Natural killer cell treated with Interleukin-12 subunit alpha and Interleukin-12 subunit beta and Interleukin-15 and Interleukin-18, amount 100 ng/mL, for 72 hours (primary cell): Measurements from ENCODE around the gene ANKRD50. TPM values are rescaled to one million over a fixed set of nuclear protein-coding genes. Genes with fewer than 3 reads are reported as not detected.

Experiments used
- ATAC-seq, 2 donors: fragments of 150-1000 bp; cut with Tn5 transposase in 1 of 2; sonication (Bioruptor Pico), chemical (Tn5 transposase) in 1 of 2; 2 replicates each; pipeline ENCODE4 v1.10.0; 2021
- DNase-seq: peaks from one replicate; pipeline ENCODE4 v3.0.0; 2022; ENCODE audit warnings: low spot score
- H3K27ac Mint-ChIP-seq, 2 donors: 1 replicate in 1 of 2; 2 replicates in 1 of 2; pipeline ENCODE4 v1.8.0; 2022; ENCODE audit warnings: mixed read lengths in 2 of 2, mild to moderate bottlenecking in 1 of 2, moderate library complexity in 1 of 2
- H3K27me3 Mint-ChIP-seq, 2 donors: 1 replicate in 1 of 2; 2 replicates in 1 of 2; pipeline ENCODE4 v1.8.0; 2022; ENCODE audit warnings: mixed read lengths in 2 of 2
- H3K36me3 Mint-ChIP-seq: one replicate; pipeline ENCODE4 v1.8.0; 2022; ENCODE audit warnings: mixed read lengths
- H3K4me1 Mint-ChIP-seq, 2 donors: 1 replicate in 1 of 2; 2 replicates in 1 of 2; pipeline ENCODE4 v1.8.0; 2022; ENCODE audit warnings: low read depth in 2 of 2, mixed read lengths in 2 of 2, mild to moderate bottlenecking in 1 of 2
- H3K4me3 Mint-ChIP-seq: one replicate; pipeline ENCODE4 v1.8.0; 2022; ENCODE audit warnings: mixed read lengths
- H3K9me3 Mint-ChIP-seq: 2 replicates; pipeline ENCODE4 v1.8.0; 2022; ENCODE audit warnings: mixed read lengths
- total RNA-seq, 2 donors: library from RNA; stranded (reverse); gene quantifications; one replicate each; pipeline ENCODE4 v1.2.3, GENCODE V29; 2022

The ANKRD50 gene
- under 1 TPM; 0.42 to 0.71 TPM for total RNA-seq

DNA sequence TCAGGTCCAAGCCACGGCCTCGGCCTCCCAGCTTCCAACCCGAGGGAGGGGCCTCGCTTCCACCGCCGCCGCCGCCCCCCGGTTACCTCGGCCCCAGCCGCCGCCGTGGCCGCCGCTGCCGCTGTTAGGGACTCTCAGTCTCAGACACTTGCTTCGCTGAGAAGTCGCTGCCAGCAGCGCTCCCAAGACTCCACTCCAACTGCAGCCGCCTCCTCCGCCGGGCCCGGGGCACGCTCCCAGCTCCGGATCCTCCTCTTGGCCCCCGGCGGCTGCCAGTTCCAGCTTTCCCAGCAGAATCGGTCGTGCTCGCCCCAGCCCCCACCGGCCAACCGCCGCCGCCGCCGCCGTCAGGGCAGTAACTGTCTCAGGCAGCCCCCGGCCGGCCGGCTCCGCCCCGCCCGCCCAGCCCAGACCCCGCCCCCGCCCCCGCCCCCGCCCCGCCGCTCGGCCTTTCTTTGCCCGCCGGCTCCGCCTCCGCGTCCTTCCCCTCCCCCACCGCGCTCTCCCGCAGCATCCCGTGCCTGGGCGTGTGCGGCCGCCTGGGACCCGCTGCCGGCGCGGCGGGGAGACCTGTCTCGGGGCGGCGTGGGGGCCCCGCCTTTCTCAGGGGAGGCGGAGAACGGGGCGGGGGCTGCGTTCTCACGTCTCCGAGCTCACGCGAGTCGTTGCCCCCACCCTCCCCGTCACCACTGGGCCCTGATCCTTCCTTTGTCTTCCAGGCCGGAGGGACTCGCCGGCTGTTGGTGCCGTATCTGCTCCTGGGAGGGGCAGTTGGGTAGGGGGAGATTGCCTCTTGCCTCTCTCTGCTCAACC is at the start of gene ANKRD50:
ANKRD50 (minus strand) TSS at position 361 of the 813 bp plus-strand sequence. CDS start 2,221 bp downstream, outside the sequence.
- Mint-ChIP-seq H3K4me1 (peaks cover 9 to 11% of the 10 kb centered on the region in 2 donors), H3K4me3 (peak within 1 kb of the TSS; percentile 87), H3K36me3 (no peaks in the 10 kb centered on the region), H3K27ac (peak within 1 kb of the TSS; percentile 50 to 54), H3K9me3 (no peaks in the 10 kb centered on the region), H3K27me3 (peaks cover 0 to 4% of the 10 kb centered on the region in 2 donors)
- peak; percentile 87 to 90 for ATAC-seq
- peak; percentile 84 for DNase-seq

DNA sequence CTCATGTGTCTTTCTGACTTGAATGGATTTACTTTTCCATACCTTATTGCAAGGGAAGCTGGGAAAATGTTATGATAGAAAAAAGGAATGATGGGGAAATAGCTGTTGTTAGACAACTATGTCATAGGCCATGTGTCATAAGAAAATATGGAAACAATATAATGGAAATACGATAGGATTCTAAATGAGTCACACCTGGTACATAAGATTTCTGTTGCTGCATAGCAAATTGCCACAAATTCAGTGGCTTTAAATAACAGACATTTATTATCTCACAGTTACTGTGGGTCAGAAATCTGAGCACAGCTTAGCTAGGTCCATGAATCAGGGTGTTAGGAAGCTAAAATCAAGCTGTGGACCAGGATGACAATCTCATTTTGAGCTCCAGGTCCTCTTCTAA is 44.6 kb upstream of the ANKRD50 start:
- Mint-ChIP-seq H3K4me1 (no peaks in the 10 kb centered on the region), H3K9me3 (no peaks in the 10 kb centered on the region), H3K27me3 (no peaks in the 10 kb centered on the region), H3K27ac (no peak overlapping the region), H3K4me3 (no peak overlapping the region), H3K36me3 (no peaks in the 10 kb centered on the region)
- DNase-seq = no peak
- no peak for ATAC-seq

- Mint-ChIP-seq H3K9me3 (peaks cover 3% of the 10 kb centered on the region), H3K4me3 (no peak overlapping the region), H3K27me3 (no peaks in the 10 kb centered on the region), H3K36me3 (no peaks in the 10 kb centered on the region), H3K4me1 (no peaks in the 10 kb centered on the region), H3K27ac (no peak overlapping the region)
- ATAC-seq (no peak), DNase-seq (no peak)
These were observed 42.1 kb upstream of the ANKRD50 start for GRCh38 chr4:124754681-124755080.

DNA sequence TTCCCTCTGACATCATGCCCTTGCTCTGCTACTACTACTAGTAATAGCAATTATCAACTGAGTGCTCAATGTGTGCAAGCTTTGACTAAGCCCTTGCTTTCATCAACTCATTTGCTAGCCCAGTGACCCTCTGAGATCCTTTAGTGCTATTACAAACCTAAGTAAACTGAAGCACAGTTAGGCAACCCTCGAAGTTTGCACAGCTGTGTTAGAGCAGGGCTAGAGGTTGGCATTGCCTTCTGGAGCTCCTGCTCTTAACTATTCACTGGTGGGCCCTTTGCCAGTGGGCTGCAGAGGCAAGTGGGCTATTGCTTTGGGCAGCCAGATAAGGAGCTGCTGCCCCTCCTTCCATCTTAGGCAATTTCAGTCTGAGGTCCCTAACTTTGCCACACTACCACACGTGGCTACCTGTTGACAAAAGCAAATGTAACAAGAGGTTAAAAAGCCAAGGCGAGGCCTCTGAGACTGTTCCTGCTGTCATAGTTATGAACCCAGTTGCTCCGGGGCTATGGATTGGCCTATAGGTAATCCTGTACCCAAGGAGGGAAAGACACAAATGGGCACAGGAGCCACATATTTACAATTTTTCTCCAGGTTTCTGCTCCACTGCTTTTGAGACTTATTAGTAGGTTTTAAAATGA is 41.5 kb upstream of the ANKRD50 start:
- no peak overlapping the region for H3K4me3 Mint-ChIP-seq
- no peaks in the 10 kb centered on the region for H3K36me3 Mint-ChIP-seq
- no peaks in the 10 kb centered on the region for H3K27me3 Mint-ChIP-seq
- ATAC-seq (no peak), DNase-seq (no peak)
- peaks cover 4% of the 10 kb centered on the region for H3K9me3 Mint-ChIP-seq
- H3K4me1 Mint-ChIP-seq = no peaks in the 10 kb centered on the region
- no peak overlapping the region for H3K27ac Mint-ChIP-seq

GRCh38 chr4:124749421-124749820 is 36.9 kb upstream of the ANKRD50 start:
- no peak for ATAC-seq
- H3K36me3 Mint-ChIP-seq = no peaks in the 10 kb centered on the region
- H3K27me3 Mint-ChIP-seq = no peaks in the 10 kb centered on the region
- peaks cover 4% of the 10 kb centered on the region for H3K9me3 Mint-ChIP-seq
- H3K27ac Mint-ChIP-seq = no peak overlapping the region
- DNase-seq = no peak
- H3K4me1 Mint-ChIP-seq = no peaks in the 10 kb centered on the region
- no peak overlapping the region for H3K4me3 Mint-ChIP-seq

DNA sequence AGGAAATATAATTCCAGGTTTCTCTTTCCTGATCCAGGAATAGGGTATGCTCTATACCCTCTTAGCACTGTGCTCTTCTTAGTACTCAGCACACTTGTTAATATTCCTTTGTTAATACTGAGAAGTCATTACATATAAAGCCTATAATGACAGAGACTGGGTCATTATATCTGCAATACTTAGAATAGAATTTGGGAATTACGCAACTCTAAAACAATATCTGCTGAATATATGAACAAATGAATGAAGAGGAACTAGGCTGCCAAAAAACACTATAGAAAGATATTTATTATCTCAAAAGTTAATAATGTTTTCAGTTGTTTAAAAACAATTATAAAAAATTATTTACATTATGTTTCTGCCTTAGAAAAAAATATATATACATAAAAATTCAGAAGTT is 36.4 kb upstream of the ANKRD50 start:
- Mint-ChIP-seq H3K9me3 (peaks cover 4% of the 10 kb centered on the region), H3K4me1 (no peaks in the 10 kb centered on the region), H3K36me3 (no peaks in the 10 kb centered on the region), H3K27me3 (no peaks in the 10 kb centered on the region), H3K4me3 (no peak overlapping the region), H3K27ac (no peak overlapping the region)
- no peak for ATAC-seq
- no peak for DNase-seq

DNA sequence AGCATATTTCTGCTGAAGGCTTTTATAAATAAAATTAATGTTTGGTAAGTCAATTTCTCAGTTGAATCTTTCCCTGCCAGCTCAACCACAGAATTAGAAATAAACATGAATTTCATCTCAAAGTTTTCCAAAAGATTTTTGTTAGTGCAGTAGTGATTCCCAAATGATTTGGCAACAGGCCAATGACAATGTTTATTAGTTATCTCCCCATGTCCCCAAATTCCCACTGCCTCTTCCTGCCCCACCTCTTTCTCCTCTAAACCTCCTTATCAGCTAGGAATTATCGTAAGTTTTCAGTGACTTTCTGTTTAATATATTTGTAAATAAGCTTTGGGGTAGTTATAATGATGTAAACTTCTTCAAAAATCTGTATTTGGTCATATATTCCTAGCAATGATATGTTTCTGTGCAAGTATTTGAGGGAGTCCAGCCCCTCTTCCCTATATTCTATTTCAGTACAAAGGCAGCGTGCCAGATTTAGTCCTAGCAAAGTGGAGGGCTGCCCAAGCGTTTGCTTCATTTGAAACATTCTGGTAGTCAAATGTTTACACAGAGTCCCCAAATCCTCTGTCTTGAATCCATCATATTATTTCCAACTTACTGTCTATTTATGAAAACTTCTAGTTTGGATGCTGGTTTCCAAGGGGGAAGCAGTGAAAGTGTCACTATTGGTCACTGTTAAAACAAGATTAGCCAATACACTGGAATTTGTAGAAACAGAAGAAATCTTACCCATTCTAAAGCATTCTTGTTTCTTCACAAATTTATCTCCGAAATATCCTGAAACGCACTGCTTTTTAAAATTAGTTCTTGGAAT is 33.7 kb upstream of the ANKRD50 start:
- no peaks in the 10 kb centered on the region for H3K27me3 Mint-ChIP-seq
- DNase-seq (no peak), ATAC-seq (no peak)
- no peak overlapping the region for H3K4me3 Mint-ChIP-seq
- no peak overlapping the region for H3K27ac Mint-ChIP-seq
- no peaks in the 10 kb centered on the region for H3K4me1 Mint-ChIP-seq
- H3K36me3 Mint-ChIP-seq = no peaks in the 10 kb centered on the region
- H3K9me3 Mint-ChIP-seq = peaks cover 7% of the 10 kb centered on the region

GRCh38 chr4:124743711-124744110 is 31.2 kb upstream of the ANKRD50 start:
- DNase-seq (no peak), ATAC-seq (no peak)
- Mint-ChIP-seq H3K9me3 (peaks cover 3% of the 10 kb centered on the region), H3K27me3 (no peaks in the 10 kb centered on the region), H3K4me1 (no peaks in the 10 kb centered on the region), H3K4me3 (no peak overlapping the region), H3K36me3 (no peaks in the 10 kb centered on the region), H3K27ac (no peak overlapping the region)

DNA sequence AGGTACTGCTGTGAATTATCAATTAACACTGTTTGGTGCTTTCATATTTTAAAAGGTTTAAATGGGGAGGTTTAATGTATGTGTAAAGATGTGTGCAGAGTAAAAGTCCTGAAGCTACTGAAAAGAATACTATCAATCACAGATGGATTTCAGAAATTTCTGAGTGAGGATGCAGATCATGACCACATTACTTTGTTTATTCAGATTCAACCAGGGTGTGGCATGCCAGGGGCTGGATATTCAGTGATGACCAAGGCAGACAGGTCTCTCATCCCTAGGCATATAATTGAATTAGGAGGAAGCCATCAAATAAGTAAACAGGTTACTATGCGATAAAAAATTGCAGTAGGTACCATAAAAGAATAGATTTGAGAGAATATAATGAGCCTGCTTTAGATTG is 28.0 kb upstream of the ANKRD50 start:
- Mint-ChIP-seq H3K4me3 (no peak overlapping the region), H3K9me3 (peaks cover 3% of the 10 kb centered on the region), H3K4me1 (no peaks in the 10 kb centered on the region), H3K36me3 (no peaks in the 10 kb centered on the region), H3K27me3 (no peaks in the 10 kb centered on the region), H3K27ac (no peak overlapping the region)
- ATAC-seq (no peak), DNase-seq (no peak)

- Mint-ChIP-seq H3K9me3 (peaks cover 3% of the 10 kb centered on the region), H3K4me1 (no peaks in the 10 kb centered on the region), H3K36me3 (no peaks in the 10 kb centered on the region), H3K4me3 (no peak overlapping the region), H3K27me3 (no peaks in the 10 kb centered on the region), H3K27ac (no peak overlapping the region)
- ATAC-seq = no peak
- no peak for DNase-seq
These were observed 26.5 kb upstream of the ANKRD50 start for GRCh38 chr4:124738994-124739393.

- Mint-ChIP-seq H3K27ac (no peak overlapping the region), H3K4me1 (no peaks in the 10 kb centered on the region), H3K4me3 (no peak overlapping the region), H3K36me3 (no peaks in the 10 kb centered on the region), H3K27me3 (no peaks in the 10 kb centered on the region), H3K9me3 (no peaks in the 10 kb centered on the region)
- no peak for ATAC-seq
- no peak for DNase-seq
These were observed 25.1 kb upstream of the ANKRD50 start for GRCh38 chr4:124737619-124738018.

DNA sequence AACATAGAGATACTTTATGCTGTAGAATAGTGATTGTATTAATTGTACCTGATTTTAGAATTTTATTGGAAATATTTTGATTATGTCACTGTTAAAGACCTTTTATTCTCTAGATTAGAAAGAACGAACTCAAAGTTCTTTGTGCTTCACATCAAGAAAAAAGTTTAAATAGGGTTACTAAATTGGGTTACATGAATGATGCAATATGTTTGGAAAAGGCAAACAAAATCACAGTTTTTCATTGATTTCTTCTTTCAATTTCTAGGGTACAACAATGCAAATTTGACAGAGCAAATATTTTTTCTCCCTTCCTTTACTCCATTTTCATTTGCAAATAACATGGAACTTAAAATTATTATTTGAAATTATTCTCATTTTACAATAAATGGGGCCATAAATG is 24.0 kb upstream of the ANKRD50 start:
- DNase-seq (no peak), ATAC-seq (no peak)
- H3K4me3 Mint-ChIP-seq = no peak overlapping the region
- no peaks in the 10 kb centered on the region for H3K36me3 Mint-ChIP-seq
- H3K27ac Mint-ChIP-seq = no peak overlapping the region
- H3K9me3 Mint-ChIP-seq = no peaks in the 10 kb centered on the region
- H3K4me1 Mint-ChIP-seq = no peaks in the 10 kb centered on the region
- peaks cover 0 to 3% of the 10 kb centered on the region in 2 donors for H3K27me3 Mint-ChIP-seq

- H3K27ac Mint-ChIP-seq = no peak overlapping the region
- ATAC-seq (no peak), DNase-seq (no peak)
- H3K4me3 Mint-ChIP-seq = no peak overlapping the region
- H3K9me3 Mint-ChIP-seq = no peaks in the 10 kb centered on the region
- H3K27me3 Mint-ChIP-seq = peaks cover 6 to 22% of the 10 kb centered on the region in 2 donors
- H3K36me3 Mint-ChIP-seq = no peaks in the 10 kb centered on the region
- H3K4me1 Mint-ChIP-seq = no peaks in the 10 kb centered on the region
These were observed 14.9 kb upstream of the ANKRD50 start for GRCh38 chr4:124727331-124727890.
